Gastrocnemius medialis (tissue), 4 donors: ENCODE data around the gene ELMO2. TPM values are rescaled to one million over a fixed set of nuclear protein-coding genes. Genes with fewer than 3 reads are reported as not detected.

Experiments
- ATAC-seq, 2 donors: fragments of 150-250 bp; one replicate each; pipeline ENCODE4 v1.9.1; 2016
- DNase-seq, 2 donors: peaks; one replicate each; pipeline ENCODE4 v3.0.0-alpha.2; 2019
- H3K27ac ChIP-seq, 4 donors: fragments of 200-600 bp; sonication (generic); 1 replicate in 1 of 4; 2 replicates in 3 of 4; pipeline ENCODE4 v1.5.1; 2016 to 2018; ENCODE audit warnings: mild to moderate bottlenecking in 2 of 4, moderate library complexity in 1 of 4
- H3K27me3 ChIP-seq, 3 donors: fragments of 200-600 bp; sonication (generic) in 2 of 3; 1 replicate in 1 of 3; 2 replicates in 2 of 3; pipeline versions ENCODE4 v1.5.1 to v1.6.0; 2016 to 2019; ENCODE audit warnings: mild to moderate bottlenecking in 1 of 3, moderate library complexity in 1 of 3
- H3K36me3 ChIP-seq, 2 donors: fragments of 200-600 bp; sonication (generic) in 1 of 2; one replicate each; pipeline ENCODE4 v1.5.1; 2017 to 2018
- H3K4me1 ChIP-seq, 2 donors: fragments of 200-600 bp; sonication (generic) in 1 of 2; one replicate each; pipeline ENCODE4 v1.5.1; 2016 to 2017; ENCODE audit warnings: mild to moderate bottlenecking in 2 of 2
- H3K4me3 ChIP-seq, 4 donors: fragments of 200-600 bp; sonication (generic) in 3 of 4; 1 replicate in 1 of 4; 2 replicates in 3 of 4; pipeline ENCODE4 v1.5.1; 2016 to 2019; ENCODE audit warnings: mild to moderate bottlenecking in 2 of 4
- H3K9me3 ChIP-seq, 3 donors: fragments of 200-600 bp; sonication (generic) in 2 of 3; 1 replicate in 1 of 3; 2 replicates in 2 of 3; pipeline ENCODE4 v1.5.1; 2016 to 2019
- POLR2A ChIP-seq, 2 donors: fragments of 450-650 bp; IDR thresholded peaks; one replicate each; pipeline ENCODE4 v1.6.1; 2017; ENCODE audit warnings: antibody characterized with exemption in 2 of 2, mild to moderate bottlenecking in 2 of 2, moderate library complexity in 2 of 2
- in situ Hi-C, 4 donors: fragments of 200-750 bp; cut with MboI; loops; one replicate each; pipeline versions ENCODE4 v1.15.0 to v1.8.0; 2017; ENCODE audit warnings: low sequenced_read_pairs in 4 of 4
- intact Hi-C: fragments of 100-400 bp; cut with DNase I; formaldehyde crosslinking; loops from one replicate; pipeline ENCODE4 v1.15.1; 2023; ENCODE audit warnings: low total_unique reads
- total RNA-seq, 4 donors: library from RNA; depleted of rRNA; stranded (reverse); fragments of >200 nt; gene quantifications; one replicate each; pipeline versions ENCODE4 v1.1.0 to v1.2.3, GENCODE V29; 2016
- TF ChIP-seq, protein P1 (sequence below), 5 experiments: fragments of 450-650 bp in 3 of 5; fragments of 200-600 bp in 2 of 5; sonication (generic) in 2 of 5; IDR thresholded peaks in 4 of 5; conservative IDR thresholded peaks in 1 of 5; 1 replicate in 4 of 5; 2 replicates in 1 of 5; pipeline ENCODE4 v1.5.1; 2016 to 2019; ENCODE audit warnings: antibody characterized with exemption in 5 of 5, mild to moderate bottlenecking in 3 of 5, moderate library complexity in 3 of 5

The ELMO2 gene
- total RNA-seq, 4 donors from 2014 or later, result 47.6 to 67.5 (median 53.6) TPM

GRCh38 chr20:46416839-46417238 lies 10.4 kb upstream of the ELMO2 start:
- H3K9me3 ChIP-seq, result peaks cover 0 to 3% (median 0%) of the 10 kb centered on the region in 3 donors
- TF ChIP-seq, protein P1, sequence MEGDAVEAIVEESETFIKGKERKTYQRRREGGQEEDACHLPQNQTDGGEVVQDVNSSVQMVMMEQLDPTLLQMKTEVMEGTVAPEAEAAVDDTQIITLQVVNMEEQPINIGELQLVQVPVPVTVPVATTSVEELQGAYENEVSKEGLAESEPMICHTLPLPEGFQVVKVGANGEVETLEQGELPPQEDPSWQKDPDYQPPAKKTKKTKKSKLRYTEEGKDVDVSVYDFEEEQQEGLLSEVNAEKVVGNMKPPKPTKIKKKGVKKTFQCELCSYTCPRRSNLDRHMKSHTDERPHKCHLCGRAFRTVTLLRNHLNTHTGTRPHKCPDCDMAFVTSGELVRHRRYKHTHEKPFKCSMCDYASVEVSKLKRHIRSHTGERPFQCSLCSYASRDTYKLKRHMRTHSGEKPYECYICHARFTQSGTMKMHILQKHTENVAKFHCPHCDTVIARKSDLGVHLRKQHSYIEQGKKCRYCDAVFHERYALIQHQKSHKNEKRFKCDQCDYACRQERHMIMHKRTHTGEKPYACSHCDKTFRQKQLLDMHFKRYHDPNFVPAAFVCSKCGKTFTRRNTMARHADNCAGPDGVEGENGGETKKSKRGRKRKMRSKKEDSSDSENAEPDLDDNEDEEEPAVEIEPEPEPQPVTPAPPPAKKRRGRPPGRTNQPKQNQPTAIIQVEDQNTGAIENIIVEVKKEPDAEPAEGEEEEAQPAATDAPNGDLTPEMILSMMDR (IDR thresholded peaks at IDR 0.05 in 4 of 5, conservative IDR thresholded peaks at IDR 0.05 in 1 of 5), result no peak
- intact Hi-C loops, result no loop called here
- H3K4me3 ChIP-seq, result no peak overlapping the region
- ATAC-seq, result no peak
- no peaks in the 10 kb centered on the region for H3K27me3 ChIP-seq
- H3K27ac ChIP-seq, result no peak overlapping the region
- H3K4me1 ChIP-seq, result no peaks in the 10 kb centered on the region
- no peak for DNase-seq
- no peaks in the 10 kb centered on the region for H3K36me3 ChIP-seq
- in situ Hi-C loops, result no loop called here

DNA sequence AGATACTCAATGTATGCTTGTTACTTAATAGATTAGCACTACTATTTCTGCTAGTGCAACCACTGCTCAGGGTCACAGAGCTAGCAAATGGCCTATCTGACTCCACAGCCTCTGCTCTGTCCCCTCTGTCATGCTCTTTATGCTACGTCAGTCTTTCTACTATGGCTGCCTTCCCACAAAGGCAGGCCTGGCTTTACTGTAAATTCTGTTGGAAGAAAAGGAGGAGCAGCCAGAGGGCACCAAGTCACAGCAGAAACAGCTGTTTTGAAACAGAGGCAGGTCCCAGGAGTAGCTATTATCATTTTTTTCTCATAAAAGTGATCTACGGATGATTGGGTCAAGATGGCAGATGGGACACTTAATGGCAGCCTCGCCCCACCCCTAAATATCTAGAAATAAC lies 10.0 kb upstream of the ELMO2 start:
- H3K36me3 ChIP-seq, result no peaks in the 10 kb centered on the region

GRCh38 chr20:46415773-46416172 lies 9.4 kb upstream of the ELMO2 start:
- in situ Hi-C loops, result no loop called here
- H3K4me1 ChIP-seq, result peaks cover 0 to under 1% of the 10 kb centered on the region in 2 donors
- intact Hi-C loops, result no loop called here

More for the DNA sequence above, 10.0 kb upstream of the ELMO2 start:
- no peak for TF ChIP-seq POLR2A (IDR thresholded peaks at IDR 0.05)
- TF ChIP-seq, protein P1 (IDR thresholded peaks at IDR 0.05 in 4 of 5, conservative IDR thresholded peaks at IDR 0.05 in 1 of 5), result no peak
- in situ Hi-C loops, result no loop called here
- DNase-seq (no peak), ATAC-seq (no peak)
- H3K4me1 ChIP-seq, result no peaks in the 10 kb centered on the region
- intact Hi-C loops, result no loop called here
- no peaks in the 10 kb centered on the region for H3K27me3 ChIP-seq
- no peak overlapping the region for H3K27ac ChIP-seq
- H3K9me3 ChIP-seq, result peaks cover 0 to 3% (median 0%) of the 10 kb centered on the region in 3 donors
- H3K4me3 ChIP-seq, result no peak overlapping the region

GRCh38 chr20:46414608-46415007 lies 8.2 kb upstream of the ELMO2 start:
- H3K27me3 ChIP-seq, result no peaks in the 10 kb centered on the region
- H3K27ac ChIP-seq, result no peak overlapping the region
- ATAC-seq, result no peak
- DNase-seq, result no peak
- H3K4me3 ChIP-seq, result no peak overlapping the region
- intact Hi-C loops (no loop called here), in situ Hi-C loops (no loop called here)
- peaks cover 0 to 3% (median 0%) of the 10 kb centered on the region in 3 donors for H3K9me3 ChIP-seq
- no peaks in the 10 kb centered on the region for H3K36me3 ChIP-seq
- TF ChIP-seq, protein P1 (IDR thresholded peaks at IDR 0.05 in 4 of 5, conservative IDR thresholded peaks at IDR 0.05 in 1 of 5), result no peak
- TF ChIP-seq POLR2A (IDR thresholded peaks at IDR 0.05), result no peak
- peaks cover 4% of the 10 kb centered on the region in 2 donors for H3K4me1 ChIP-seq

More at GRCh38 chr20:46415773-46416172, 9.4 kb upstream of the ELMO2 start:
- no peak for DNase-seq
- H3K27ac ChIP-seq, result no peak overlapping the region
- no peak for ATAC-seq
- H3K36me3 ChIP-seq, result no peaks in the 10 kb centered on the region
- H3K27me3 ChIP-seq, result no peaks in the 10 kb centered on the region
- H3K4me3 ChIP-seq, result no peak overlapping the region
- TF ChIP-seq, protein P1 (IDR thresholded peaks at IDR 0.05 in 4 of 5, conservative IDR thresholded peaks at IDR 0.05 in 1 of 5), result no peak
- no peak for TF ChIP-seq POLR2A (IDR thresholded peaks at IDR 0.05)
- H3K9me3 ChIP-seq, result peaks cover 0 to 3% (median 0%) of the 10 kb centered on the region in 3 donors

DNA sequence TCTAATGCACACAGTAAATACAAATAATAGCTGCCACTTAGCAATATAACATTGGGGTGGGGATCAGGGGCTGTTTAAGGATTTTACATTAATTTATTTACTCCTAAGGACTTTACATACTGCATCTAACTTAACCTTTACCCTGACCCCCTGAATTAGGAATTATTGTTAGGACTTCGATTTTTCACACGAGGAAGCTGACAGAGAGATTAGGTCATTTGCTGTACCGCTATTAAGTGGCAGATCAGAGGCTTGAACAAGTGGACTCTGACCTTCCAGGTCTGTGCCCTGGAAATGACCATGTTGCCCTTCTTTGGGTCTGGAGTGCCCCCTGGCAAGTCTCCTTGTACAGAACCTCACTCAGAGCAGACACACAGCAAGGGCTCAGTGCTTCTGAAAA lies 5.2 kb upstream of the ELMO2 start:
- in situ Hi-C loops (no loop called here), intact Hi-C loops (no loop called here)
- Histone ChIP-seq H3K36me3 (no peaks in the 10 kb centered on the region), H3K9me3 (no peaks in the 10 kb centered on the region), H3K27ac (no peak overlapping the region), H3K27me3 (no peaks in the 10 kb centered on the region), H3K4me3 (no peak overlapping the region), H3K4me1 (peaks cover 11% of the 10 kb centered on the region in 2 donors)
- TF ChIP-seq, protein P1 (IDR thresholded peaks at IDR 0.05 in 4 of 5, conservative IDR thresholded peaks at IDR 0.05 in 1 of 5), result no peak
- no peak for TF ChIP-seq POLR2A (IDR thresholded peaks at IDR 0.05)
- no peak for DNase-seq
- no peak for ATAC-seq
